RWPE1 (cell line): ENCODE results near the gene SCG5.

Source experiments
- CTCF ChIA-PET: fragments of 350-600 bp; sonication (Branson Sonifier 250); formaldehyde crosslinking; extraction: SDS; loops from one replicate; lab custom pipeline; 2021; lab: Yijun Ruan, JAX
- POLR2A ChIA-PET: fragments of 400-600 bp; formaldehyde crosslinking; extraction: SDS; loops from one replicate; lab custom pipeline; 2020; ENCODE audit warnings: antibody characterized with exemption; ENCODE audit not compliant: low non-redundant PET; lab: Yijun Ruan, JAX
- DNase-seq: peaks from one replicate; pipeline ENCODE4 v3.0.0; 2012; ENCODE audit warnings: low spot score
- H3K27ac ChIP-seq: fragments of 450-650 bp; 2 replicates; pipeline ENCODE4 v1.5.1; 2017
- TF ChIP-seq, protein P1 (sequence below): fragments of 450-650 bp; conservative IDR thresholded peaks from 2 replicates; pipeline ENCODE4 v1.5.1; 2017; ENCODE audit warnings: low read depth, mild to moderate bottlenecking

Gene SCG5

DNA sequence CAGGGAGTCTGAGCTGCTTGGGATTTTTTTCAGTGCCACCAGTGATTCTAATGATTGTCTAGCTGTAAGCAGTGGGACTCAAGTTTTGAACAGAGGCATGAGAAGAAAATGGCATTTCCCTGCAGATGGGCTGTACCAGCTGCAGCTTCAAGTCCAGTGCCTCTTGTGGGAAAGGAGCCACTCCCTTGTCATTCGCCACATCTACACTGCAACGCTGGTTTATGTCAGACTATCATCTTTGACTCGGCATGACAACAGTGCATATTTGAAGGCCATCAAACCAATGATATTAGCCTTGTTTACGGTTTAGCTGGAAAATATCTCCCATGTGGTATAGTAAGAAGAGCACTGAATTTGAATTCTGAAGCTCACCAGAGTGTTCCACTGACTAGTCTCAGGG is 22.2 kb downstream of the SCG5 start:
- CTCF ChIA-PET, result interaction anchor here (1.1 to 2.8 kb wide), 4 partner anchors 169 to 293 kb away, joined by 4 to 17 read pairs (median 6); no protein-coding TSS in a partner anchor
- TF ChIP-seq, protein P1, sequence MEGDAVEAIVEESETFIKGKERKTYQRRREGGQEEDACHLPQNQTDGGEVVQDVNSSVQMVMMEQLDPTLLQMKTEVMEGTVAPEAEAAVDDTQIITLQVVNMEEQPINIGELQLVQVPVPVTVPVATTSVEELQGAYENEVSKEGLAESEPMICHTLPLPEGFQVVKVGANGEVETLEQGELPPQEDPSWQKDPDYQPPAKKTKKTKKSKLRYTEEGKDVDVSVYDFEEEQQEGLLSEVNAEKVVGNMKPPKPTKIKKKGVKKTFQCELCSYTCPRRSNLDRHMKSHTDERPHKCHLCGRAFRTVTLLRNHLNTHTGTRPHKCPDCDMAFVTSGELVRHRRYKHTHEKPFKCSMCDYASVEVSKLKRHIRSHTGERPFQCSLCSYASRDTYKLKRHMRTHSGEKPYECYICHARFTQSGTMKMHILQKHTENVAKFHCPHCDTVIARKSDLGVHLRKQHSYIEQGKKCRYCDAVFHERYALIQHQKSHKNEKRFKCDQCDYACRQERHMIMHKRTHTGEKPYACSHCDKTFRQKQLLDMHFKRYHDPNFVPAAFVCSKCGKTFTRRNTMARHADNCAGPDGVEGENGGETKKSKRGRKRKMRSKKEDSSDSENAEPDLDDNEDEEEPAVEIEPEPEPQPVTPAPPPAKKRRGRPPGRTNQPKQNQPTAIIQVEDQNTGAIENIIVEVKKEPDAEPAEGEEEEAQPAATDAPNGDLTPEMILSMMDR, result no peak
- no peak for DNase-seq
- POLR2A ChIA-PET, result interaction anchor here (0.5 kb wide), 1 partner anchor 176 kb away, joined by 4 read pairs; no protein-coding TSS in a partner anchor
- H3K27ac ChIP-seq, result no peak overlapping the region

DNA sequence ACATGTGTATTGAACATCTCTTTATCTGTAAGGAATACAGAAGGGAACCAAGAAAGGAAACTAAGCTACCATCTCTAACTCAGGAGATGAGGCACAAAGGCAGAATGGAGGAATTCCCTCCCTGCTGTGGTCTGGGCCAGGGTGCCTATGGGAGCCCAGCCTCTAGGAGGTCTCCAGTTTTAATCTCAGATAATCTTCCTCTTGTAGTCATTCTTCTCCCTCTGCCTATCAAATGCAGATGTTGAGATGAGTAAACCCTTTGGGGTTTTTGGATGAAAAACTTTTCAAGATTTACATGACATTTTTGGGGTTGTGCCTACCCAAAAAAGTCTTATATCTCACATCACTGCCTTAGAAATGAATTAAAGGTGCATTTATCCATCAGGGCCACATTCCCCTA is 23.3 kb downstream of the SCG5 start:
- ChIA-PET CTCF (interaction anchor here (1.6 kb wide), 1 partner anchor 291 kb away, joined by 4 read pairs; no protein-coding TSS in a partner anchor), POLR2A (no interaction called here)
- no peak for DNase-seq
- TF ChIP-seq, protein P1, result no peak
- no peak overlapping the region for H3K27ac ChIP-seq

DNA sequence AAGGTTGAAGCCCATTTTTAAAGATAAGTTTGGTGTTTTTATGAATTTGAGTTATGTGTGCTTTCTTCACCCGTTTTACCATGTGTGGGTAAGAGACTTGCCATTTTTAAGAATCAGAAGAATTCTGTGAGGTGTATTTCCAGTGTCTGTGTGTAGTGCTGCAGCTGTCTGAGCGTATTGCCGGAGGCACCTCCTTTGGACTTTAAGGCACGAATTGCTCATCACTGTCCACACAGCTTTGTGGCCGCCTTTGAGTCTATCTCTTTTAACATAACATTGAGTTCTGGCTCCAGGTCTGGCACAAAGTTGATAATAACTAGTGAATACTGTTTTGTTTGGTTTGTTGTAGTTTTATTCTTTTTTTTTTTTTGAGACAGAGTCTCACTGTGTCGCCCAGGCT is 25.8 kb downstream of the SCG5 start:
- no peak overlapping the region for H3K27ac ChIP-seq
- CTCF ChIA-PET, result no interaction called here
- POLR2A ChIA-PET, result no interaction called here
- TF ChIP-seq, protein P1, result no peak
- no peak for DNase-seq

DNA sequence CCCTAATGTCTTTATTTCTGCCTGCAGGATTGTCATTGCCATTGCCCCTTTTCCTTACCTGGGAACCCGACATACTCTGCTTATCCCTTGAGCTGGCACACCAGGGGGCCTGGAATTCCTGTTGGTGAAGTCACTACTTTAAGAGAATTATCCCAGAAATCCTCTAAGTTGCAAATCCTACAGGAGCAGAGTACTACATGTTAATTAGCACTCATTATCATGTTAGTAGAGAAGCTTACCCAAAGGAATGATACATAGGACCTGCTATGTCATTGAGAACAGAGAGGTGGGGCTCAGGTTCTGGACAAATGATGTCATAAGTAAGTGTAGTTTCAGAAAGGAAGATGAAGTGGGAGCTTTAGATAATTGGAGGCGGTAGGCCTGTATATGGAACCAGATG is 27.4 kb downstream of the SCG5 start:
- DNase-seq, result no peak
- ChIA-PET CTCF (interaction anchor here (0.6 kb wide), 1 partner anchor 154 kb away, joined by 4 read pairs; no protein-coding TSS in a partner anchor), POLR2A (no interaction called here)
- H3K27ac ChIP-seq, result no peak overlapping the region
- TF ChIP-seq, protein P1, result no peak

DNA sequence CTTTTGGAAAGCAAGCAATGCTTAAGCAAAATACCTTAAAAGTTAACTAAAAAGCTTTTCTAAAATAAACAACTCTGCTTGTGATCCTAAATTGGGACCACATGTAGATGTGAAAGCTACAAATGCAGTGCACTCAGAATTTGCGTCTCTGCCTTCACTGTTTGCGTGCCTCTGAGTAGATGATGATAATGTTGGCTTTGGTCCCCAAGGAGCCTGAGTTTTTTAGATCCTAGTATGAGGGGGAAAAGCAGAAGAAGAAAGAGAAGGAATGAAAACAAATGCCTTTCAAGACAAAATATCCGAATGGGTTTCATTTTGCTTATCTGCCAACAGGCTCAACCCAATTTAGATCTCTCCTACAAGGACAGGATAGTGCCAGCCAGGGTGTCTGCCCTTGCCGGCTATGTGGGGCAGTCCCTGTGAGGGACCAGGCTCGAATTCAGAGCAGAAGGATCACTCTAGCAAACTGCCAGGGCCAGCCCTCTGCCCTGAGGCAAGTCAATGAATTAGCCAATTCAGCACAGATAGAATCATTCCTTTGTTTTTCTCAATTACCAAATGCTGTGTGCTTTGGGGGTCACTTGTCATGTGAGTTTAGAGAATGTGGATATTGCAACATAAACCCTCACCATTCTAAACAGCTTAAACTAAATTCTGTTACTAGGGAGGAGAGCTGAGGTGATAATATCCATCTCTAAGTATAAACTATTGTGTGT is 28.5 kb downstream of the SCG5 start:
- DNase-seq, result no peak
- POLR2A ChIA-PET, result interaction anchor here (0.6 kb wide), 1 partner anchor 54 kb away, joined by 4 read pairs; no protein-coding TSS in a partner anchor
- no peak overlapping the region for H3K27ac ChIP-seq
- TF ChIP-seq, protein P1, result no peak
- CTCF ChIA-PET, result interaction anchor here (1.6 kb wide), 1 partner anchor 8 kb away, joined by 6 read pairs; no protein-coding TSS in a partner anchor

DNA sequence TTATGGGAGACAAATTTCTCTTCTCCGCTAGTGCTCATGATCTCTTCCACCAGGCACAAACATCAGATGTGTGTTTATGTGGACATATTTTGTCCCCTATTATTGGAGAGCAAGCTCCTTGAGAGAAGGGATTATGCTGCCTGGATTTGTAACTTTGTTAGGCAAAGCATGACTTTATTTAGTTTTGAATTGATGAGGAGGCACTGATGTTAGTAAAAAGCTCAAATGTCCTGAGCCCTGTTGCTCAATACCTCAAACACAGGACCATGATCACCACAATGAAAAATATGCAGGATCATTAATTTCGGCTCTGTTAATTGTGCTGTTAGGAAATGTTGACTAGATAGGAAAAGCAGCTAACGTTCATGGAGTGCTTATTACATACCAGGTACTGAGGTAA is 29.1 kb downstream of the SCG5 start:
- no peak overlapping the region for H3K27ac ChIP-seq
- no peak for DNase-seq
- TF ChIP-seq, protein P1, result no peak
- ChIA-PET POLR2A (interaction anchor here (0.6 kb wide), 1 partner anchor 53 kb away, joined by 4 read pairs; no protein-coding TSS in a partner anchor), CTCF (interaction anchor here (1.6 kb wide), 1 partner anchor 8 kb away, joined by 6 read pairs; no protein-coding TSS in a partner anchor)
